ENCODE measurements around the gene FAF2. TPM values are rescaled to one million over a fixed set of nuclear protein-coding genes. Genes with fewer than 3 reads are reported as not detected.

FAF2 gene
- total and polyA plus RNA-seq, 4 donors, result 12.7 to 28.3 (median 16.5) TPM

- no peaks in the 10 kb centered on the region for H3K9me3 ChIP-seq (ENCODE audit: control insufficient read depth in 4 of 4, low read length in 3 of 4)
- no peaks in the 10 kb centered on the region for H3K27me3 ChIP-seq (ENCODE audit: control insufficient read depth in 4 of 4, insufficient read depth in 4 of 4, low read length in 3 of 4)
- 76% methylated on average over 3 of the region's 3 CpGs for WGBS
- no peak overlapping the region for H3K9ac ChIP-seq (ENCODE audit: low read depth in 1 of 2, low read length in 2 of 2)
- H3K4me1 ChIP-seq (ENCODE audit: control insufficient read depth in 4 of 4, insufficient read depth in 4 of 4, low read length in 3 of 4), result no peaks in the 10 kb centered on the region
- no peak overlapping the region for H3K27ac ChIP-seq (ENCODE audit: low read depth in 1 of 2, low read length in 2 of 2)
- H3K36me3 ChIP-seq (ENCODE audit: control insufficient read depth in 4 of 4, insufficient read depth in 3 of 4, low read depth in 1 of 4, low read length in 3 of 4), result peaks cover 7 to 76% (median 57%) of the 10 kb centered on the region in 4 donors
- no peak overlapping the region for H3K4me3 ChIP-seq (ENCODE audit: low read depth in 1 of 3, low read length in 3 of 3)
- TF ChIP-seq MAX (IDR thresholded peaks at IDR 0.05), result no peak
- no peak for TF ChIP-seq YY1 (IDR thresholded peaks at IDR 0.05)
- TF ChIP-seq RAD21 (IDR thresholded peaks at IDR 0.05), result no peak
- no peak for TF ChIP-seq RXRA (IDR thresholded peaks at IDR 0.05)
- TF ChIP-seq FOXA2 (IDR thresholded peaks at IDR 0.05), result no peak
- no peak for TF ChIP-seq HNF4G (IDR thresholded peaks at IDR 0.05)
- TF ChIP-seq EGR1 (IDR thresholded peaks at IDR 0.05; ENCODE audit: low read depth in 2 of 2), result no peak
- TF ChIP-seq HNF4A (conservative IDR thresholded peaks at IDR 0.05), result no peak
- DNase-seq (ENCODE audit: low spot score), result no peak
Observed at GRCh38 chr5:176492431-176492830, 44.2 kb downstream of the FAF2 start.

GRCh38 chr5:176497852-176498251, 49.7 kb downstream of the FAF2 start:
- H3K9ac ChIP-seq (ENCODE audit: low read depth in 1 of 2, low read length in 2 of 2), result no peak overlapping the region
- H3K27me3 ChIP-seq (ENCODE audit: control insufficient read depth in 4 of 4, insufficient read depth in 4 of 4, low read length in 3 of 4), result no peaks in the 10 kb centered on the region
- 96% methylated on average over 9 of the region's 9 CpGs for WGBS
- H3K4me1 ChIP-seq (ENCODE audit: control insufficient read depth in 4 of 4, insufficient read depth in 4 of 4, low read length in 3 of 4), result no peaks in the 10 kb centered on the region
- no peak for DNase-seq (ENCODE audit: low spot score)
- no peaks in the 10 kb centered on the region for H3K9me3 ChIP-seq (ENCODE audit: control insufficient read depth in 4 of 4, low read length in 3 of 4)
- no peak overlapping the region for H3K4me3 ChIP-seq (ENCODE audit: low read depth in 1 of 3, low read length in 3 of 3)
- TF ChIP-seq CTCF (IDR thresholded peaks at IDR 0.05; ENCODE audit: low read depth, low read length, missing input control) (no peak), REST (IDR thresholded peaks at IDR 0.05) (no peak), EGR1 (IDR thresholded peaks at IDR 0.05; ENCODE audit: low read depth in 2 of 2) (no peak), TAF1 (conservative IDR thresholded peaks at IDR 0.05) (no peak)
- peaks cover 10 to 80% (median 70%) of the 10 kb centered on the region in 4 donors for H3K36me3 ChIP-seq (ENCODE audit: control insufficient read depth in 4 of 4, insufficient read depth in 3 of 4, low read depth in 1 of 4, low read length in 3 of 4)
- no peak overlapping the region for H3K27ac ChIP-seq (ENCODE audit: low read depth in 1 of 2, low read length in 2 of 2)

- H3K27me3 ChIP-seq (ENCODE audit: control insufficient read depth in 4 of 4, insufficient read depth in 4 of 4, low read length in 3 of 4), result no peaks in the 10 kb centered on the region
- no peaks in the 10 kb centered on the region for H3K4me1 ChIP-seq (ENCODE audit: control insufficient read depth in 4 of 4, insufficient read depth in 4 of 4, low read length in 3 of 4)
- H3K27ac ChIP-seq (ENCODE audit: low read depth in 1 of 2, low read length in 2 of 2), result no peak overlapping the region
- no peak overlapping the region for H3K4me3 ChIP-seq (ENCODE audit: low read depth in 1 of 3, low read length in 3 of 3)
- TF ChIP-seq EGR1 (IDR thresholded peaks at IDR 0.05; ENCODE audit: low read depth in 2 of 2) (no peak), SP1 (IDR thresholded peaks at IDR 0.05) (no peak), GABPA (IDR thresholded peaks at IDR 0.05 in 1 of 2, conservative IDR thresholded peaks at IDR 0.05 in 1 of 2) (no peak), HNF4A (conservative IDR thresholded peaks at IDR 0.05) (no peak), HNF4G (IDR thresholded peaks at IDR 0.05) (no peak), ATF3 (IDR thresholded peaks at IDR 0.05) (no peak), RAD21 (IDR thresholded peaks at IDR 0.05) (no peak), JUND (IDR thresholded peaks at IDR 0.05) (no peak), YY1 (IDR thresholded peaks at IDR 0.05) (no peak), TAF1 (conservative IDR thresholded peaks at IDR 0.05) (no peak), CTCF (IDR thresholded peaks at IDR 0.05; ENCODE audit: low read depth, low read length, missing input control) (no peak), MAX (IDR thresholded peaks at IDR 0.05) (no peak), FOXA1 (IDR thresholded peaks at IDR 0.05) (no peak)
- no peaks in the 10 kb centered on the region for H3K9me3 ChIP-seq (ENCODE audit: control insufficient read depth in 4 of 4, low read length in 3 of 4)
- H3K36me3 ChIP-seq (ENCODE audit: control insufficient read depth in 4 of 4, insufficient read depth in 3 of 4, low read depth in 1 of 4, low read length in 3 of 4), result peaks cover 15 to 74% (median 56%) of the 10 kb centered on the region in 4 donors
- WGBS, result 92% methylated on average over 5 of the region's 5 CpGs
- no peak for DNase-seq (ENCODE audit: low spot score)
- H3K9ac ChIP-seq (ENCODE audit: low read depth in 1 of 2, low read length in 2 of 2), result no peak overlapping the region
Observed at GRCh38 chr5:176499273-176499672, 51.1 kb downstream of the FAF2 start.

Data from liver (tissue), 9 donors.